PC-9 (cell line): Measurements from ENCODE around the gene KRT3. TPM values are rescaled to one million over a fixed set of nuclear protein-coding genes. Genes with fewer than 3 reads are reported as not detected.
A peak's percentile ranks its signal among the peaks of the same experiment; 100 is the strongest.

Source experiments
- Bru-seq: library from RNA; stranded (reverse); fragments of 400-500 nt; gene quantifications from one replicate; lab custom pipeline; 2021; lab: Mats Ljungman, UMichigan
- BruChase-seq, 2 experiments: library from RNA; stranded (reverse); fragments of 400-500 nt; gene quantifications; one replicate each; lab custom pipeline; 2021; lab: Mats Ljungman, UMichigan
- BruUV-seq: library from RNA; stranded (reverse); fragments of 400-500 nt; replicated peaks from 2 replicates; lab custom pipeline; 2021; lab: Mats Ljungman, UMichigan
- CTCF ChIA-PET: fragments of 300-600 bp; sonication (Branson Sonifier 250); formaldehyde crosslinking; loops from one replicate; lab custom pipeline; 2022; ENCODE audit warnings: antibody characterized with exemption; lab: Charles Lee
- POLR2A ChIA-PET: fragments of 300-600 bp; sonication (Branson Sonifier 250); formaldehyde crosslinking; loops from one replicate; lab custom pipeline; 2022; ENCODE audit warnings: antibody characterized with exemption; ENCODE audit not compliant: unreplicated experiment; lab: Charles Lee
- DNase-seq, 2 experiments: peaks; one replicate each; pipeline versions ENCODE4 v3.0.0 to v3.0.0-alpha.2; 2015 to 2022; ENCODE audit warnings: mixed read lengths in 1 of 2
- H2AFZ ChIP-seq: fragments of 200-600 bp; sonication (generic); 2 replicates; pipeline ENCODE4 v1.8.1; 2017; ENCODE audit warnings: antibody characterized with exemption
- H3F3A ChIP-seq: fragments of 200-600 bp; sonication (generic); 2 replicates; pipeline ENCODE4 v1.8.1; 2017; ENCODE audit warnings: antibody characterized with exemption, mild to moderate bottlenecking, low read depth; ENCODE audit not compliant: insufficient read depth
- H3K27ac ChIP-seq: fragments of 200-600 bp; sonication (generic); 2 replicates; pipeline ENCODE4 v1.6.1; 2016; ENCODE audit warnings: mixed run types
- H3K27me3 ChIP-seq: fragments of 200-600 bp; sonication (generic); 2 replicates; pipeline ENCODE4 v1.6.1; 2016; ENCODE audit warnings: low read depth, mixed run types; ENCODE audit not compliant: insufficient read depth
- H3K36me3 ChIP-seq: fragments of 200-600 bp; sonication (generic); 2 replicates; pipeline ENCODE4 v1.6.1; 2016; ENCODE audit warnings: low read depth, mixed run types
- H3K4me1 ChIP-seq: fragments of 200-600 bp; sonication (generic); replicated peaks from 2 replicates; pipeline ENCODE4 v1.6.1; 2016; ENCODE audit warnings: mixed run types; ENCODE audit not compliant: insufficient read depth
- H3K4me2 ChIP-seq: fragments of 200-600 bp; sonication (generic); 2 replicates; pipeline ENCODE4 v1.6.1; 2017; ENCODE audit warnings: mixed run types
- H3K4me3 ChIP-seq: fragments of 200-600 bp; sonication (generic); 2 replicates; pipeline ENCODE4 v1.6.1; 2016; ENCODE audit warnings: mixed run types
- H3K79me2 ChIP-seq: fragments of 200-600 bp; sonication (generic); 2 replicates; pipeline ENCODE4 v1.6.1; 2017; ENCODE audit warnings: low read depth, mixed run types
- H3K9me2 ChIP-seq: fragments of 200-600 bp; sonication (generic); 2 replicates; pipeline ENCODE4 v1.8.1; 2017; ENCODE audit warnings: mild to moderate bottlenecking; ENCODE audit not compliant: insufficient read depth
- H3K9me3 ChIP-seq: fragments of 200-600 bp; sonication (generic); 2 replicates; pipeline ENCODE4 v1.8.1; 2016; ENCODE audit warnings: low read depth; ENCODE audit not compliant: insufficient read depth
- H4K20me1 ChIP-seq: fragments of 200-600 bp; sonication (generic); 2 replicates; pipeline ENCODE4 v1.8.1; 2017; ENCODE audit not compliant: insufficient read depth
- EZH2 ChIP-seq: fragments of 200-600 bp; sonication (generic); IDR thresholded peaks from 2 replicates; pipeline ENCODE4 v1.8.0; 2017; ENCODE audit warnings: antibody characterized with exemption, low read depth
- intact Hi-C: fragments of 100-400 bp; cut with micrococcal nuclease; formaldehyde crosslinking; loops from one replicate; pipeline ENCODE4 v1.10.0; 2022; ENCODE audit not compliant: unreplicated experiment
- long read RNA-seq: library from polyadenylated mRNA; stranded (forward); transcript quantifications from one replicate; pipeline ENCODE4 v2.0.0, GENCODE V29; 2022
- total RNA-seq: library from RNA; stranded (reverse); gene quantifications from 2 replicates; pipeline ENCODE4 v1.2.3, GENCODE V29; 2021
- TF ChIP-seq, protein P1 (sequence below): fragments of 200-600 bp; sonication (generic); conservative IDR thresholded peaks from 2 replicates; pipeline ENCODE4 v1.6.1; 2017; ENCODE audit warnings: mixed run types, antibody characterized with exemption, mild to moderate bottlenecking, moderate library complexity

KRT3 gene
- total RNA-seq (0.24 and 0.73 TPM in 2 replicates), Bru-seq, nascent RNA (not detected), BruChase-seq, experiment 1, labeled RNA remaining after a 2-hour chase (percentile 12 among the genes with signal in this experiment), BruChase-seq, experiment 2, labeled RNA remaining after a 6-hour chase (percentile 9 among the genes with signal in this experiment)
- long read RNA-seq, partial matches to known transcripts = 1 of 1 reads
- long read RNA-seq, other reads (novel, unspliced or antisense) = 0 of 1 reads

GRCh38 chr12:52795694-52796428, at the start of gene KRT3:
KRT3 (minus strand) TSS chr12:52796117; CDS start chr12:52796042, 75 bp downstream.
- Histone ChIP-seq H2AFZ (no peak within 1 kb of the TSS), H4K20me1 (no peaks in the 10 kb centered on the region), H3F3A (peaks cover 38% of the 10 kb centered on the region), H3K27me3 (no peaks in the 10 kb centered on the region), H3K4me3 (no peak within 1 kb of the TSS), H3K4me2 (peak within 1 kb of the TSS; percentile 20), H3K36me3 (no peaks in the 10 kb centered on the region), H3K9me3 (no peaks in the 10 kb centered on the region), H3K27ac (peak within 1 kb of the TSS; percentile 56), H3K79me2 (no peaks in the 10 kb centered on the region), H3K9me2 (no peaks in the 10 kb centered on the region), H3K4me1 (peaks cover 59% of the 10 kb centered on the region)
- BruUV-seq = no TSS peak
- TF ChIP-seq, protein P1, sequence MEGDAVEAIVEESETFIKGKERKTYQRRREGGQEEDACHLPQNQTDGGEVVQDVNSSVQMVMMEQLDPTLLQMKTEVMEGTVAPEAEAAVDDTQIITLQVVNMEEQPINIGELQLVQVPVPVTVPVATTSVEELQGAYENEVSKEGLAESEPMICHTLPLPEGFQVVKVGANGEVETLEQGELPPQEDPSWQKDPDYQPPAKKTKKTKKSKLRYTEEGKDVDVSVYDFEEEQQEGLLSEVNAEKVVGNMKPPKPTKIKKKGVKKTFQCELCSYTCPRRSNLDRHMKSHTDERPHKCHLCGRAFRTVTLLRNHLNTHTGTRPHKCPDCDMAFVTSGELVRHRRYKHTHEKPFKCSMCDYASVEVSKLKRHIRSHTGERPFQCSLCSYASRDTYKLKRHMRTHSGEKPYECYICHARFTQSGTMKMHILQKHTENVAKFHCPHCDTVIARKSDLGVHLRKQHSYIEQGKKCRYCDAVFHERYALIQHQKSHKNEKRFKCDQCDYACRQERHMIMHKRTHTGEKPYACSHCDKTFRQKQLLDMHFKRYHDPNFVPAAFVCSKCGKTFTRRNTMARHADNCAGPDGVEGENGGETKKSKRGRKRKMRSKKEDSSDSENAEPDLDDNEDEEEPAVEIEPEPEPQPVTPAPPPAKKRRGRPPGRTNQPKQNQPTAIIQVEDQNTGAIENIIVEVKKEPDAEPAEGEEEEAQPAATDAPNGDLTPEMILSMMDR = no peak
- TF ChIP-seq EZH2 = no peak
- ChIA-PET CTCF (interaction anchor here (0.7 kb wide), 1 partner anchor 216 kb away, joined by 3 read pairs; no protein-coding TSS in a partner anchor), POLR2A (no interaction called here)
- intact Hi-C loops = no loop called here
- no peak for DNase-seq

GRCh38 chr12:52844386-52844785, 48.5 kb upstream of the KRT3 start:
- no peaks in the 10 kb centered on the region for H3K36me3 ChIP-seq
- DNase-seq = no peak
- H3K9me2 ChIP-seq = no peaks in the 10 kb centered on the region
- peaks cover 22% of the 10 kb centered on the region for H3F3A ChIP-seq
- peaks cover 34% of the 10 kb centered on the region for H3K4me1 ChIP-seq
- BruUV-seq = no TSS peak
- no peaks in the 10 kb centered on the region for H3K27me3 ChIP-seq
- H4K20me1 ChIP-seq = no peaks in the 10 kb centered on the region
- TF ChIP-seq, protein P1 = no peak
- no peak for TF ChIP-seq EZH2
- no peak overlapping the region for H3K27ac ChIP-seq
- no peaks in the 10 kb centered on the region; the same call in 1 of the 2 replicates for H3K9me3 ChIP-seq
- H3K4me3 ChIP-seq = no peak overlapping the region
- no peak overlapping the region for H2AFZ ChIP-seq
- no peak overlapping the region for H3K4me2 ChIP-seq
- H3K79me2 ChIP-seq = no peaks in the 10 kb centered on the region
- POLR2A ChIA-PET = interaction anchor here (0.5 kb wide), 1 partner anchor 16 kb away, joined by 3 read pairs; no protein-coding TSS in a partner anchor
- intact Hi-C loops = no loop called here
- CTCF ChIA-PET = no interaction called here

DNA sequence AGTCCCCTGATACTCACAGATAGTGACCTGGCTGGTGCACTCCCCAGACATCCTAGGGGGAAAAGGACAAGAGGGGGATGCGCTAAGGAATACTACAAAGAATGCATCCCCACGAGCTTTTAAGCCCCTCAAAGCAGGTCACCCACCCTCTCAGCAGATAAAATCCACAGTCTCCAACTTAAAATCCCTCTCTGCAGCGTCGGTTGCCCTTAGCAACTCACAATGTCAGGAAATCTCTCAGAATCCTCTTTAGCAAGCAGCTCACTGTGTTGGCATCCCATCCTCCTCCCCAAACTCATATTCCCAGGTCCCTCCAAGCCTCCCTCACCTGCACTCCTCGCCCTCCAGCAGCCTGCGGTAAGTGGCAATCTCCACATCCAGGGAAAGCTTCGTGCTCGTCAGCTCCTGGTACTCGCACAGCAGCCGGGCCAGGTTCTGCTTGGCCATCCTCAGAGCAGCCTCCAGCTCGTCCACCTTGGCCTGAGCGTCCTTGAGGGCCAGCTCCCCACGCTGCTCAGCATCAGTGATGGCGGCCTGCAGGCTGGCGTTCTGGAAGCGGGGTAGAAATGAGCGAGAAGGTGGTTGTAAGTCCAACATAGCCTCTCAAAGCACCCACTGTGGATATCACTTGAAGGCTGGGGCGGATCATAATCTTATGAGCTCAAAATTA, 43.7 kb upstream of the KRT3 start:
- Histone ChIP-seq H3K79me2 (no peaks in the 10 kb centered on the region), H3K4me2 (no peak overlapping the region), H3K9me3 (no peaks in the 10 kb centered on the region), H3F3A (no peaks in the 10 kb centered on the region), H3K4me3 (no peak overlapping the region), H3K27me3 (no peaks in the 10 kb centered on the region), H3K27ac (no peak overlapping the region), H3K4me1 (peaks cover 16% of the 10 kb centered on the region), H3K9me2 (no peaks in the 10 kb centered on the region), H3K36me3 (no peaks in the 10 kb centered on the region), H2AFZ (no peak overlapping the region), H4K20me1 (no peaks in the 10 kb centered on the region)
- POLR2A ChIA-PET = no interaction called here
- intact Hi-C loops = no loop called here
- no TSS peak for BruUV-seq
- TF ChIP-seq, protein P1 = no peak
- TF ChIP-seq EZH2 = no peak
- CTCF ChIA-PET = no interaction called here
- DNase-seq = no peak
